GM19240 (cell line): Measurements from ENCODE around the gene RIIAD1.
A peak's percentile ranks its signal among the peaks of the same experiment; 100 is the strongest.
"Not testable (repeated sequence)": the region's sequence is repeated elsewhere in the genome, so short reads cannot be mapped to it uniquely, and the experiment has no call there.

ENCODE experiments used
- DNase-seq: peaks from one replicate; pipeline ENCODE4 v3.0.0; 2011; ENCODE audit warnings: low spot score; ENCODE audit not compliant: insufficient read length

Gene RIIAD1

DNA sequence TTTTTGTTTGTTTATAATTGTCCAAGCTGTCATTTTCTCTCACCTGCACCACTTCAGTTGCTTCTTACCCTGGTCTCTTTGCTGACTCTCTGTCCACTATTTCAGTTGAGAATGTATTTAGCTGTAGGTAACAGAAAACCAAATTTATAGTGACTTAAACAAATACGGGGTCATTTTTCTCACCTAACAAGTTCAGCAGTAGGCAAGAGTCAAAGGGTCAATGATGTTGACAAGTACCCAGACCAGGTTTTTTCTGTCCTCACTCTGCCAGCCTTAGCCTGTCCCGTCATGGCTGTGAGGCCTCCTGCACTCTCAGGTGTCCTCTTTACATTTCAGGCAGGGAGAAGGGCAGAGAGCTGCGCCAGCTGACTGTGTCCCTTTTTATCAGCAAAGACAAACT, 11.8 kb downstream of the RIIAD1 start:
- no peak for DNase-seq

DNA sequence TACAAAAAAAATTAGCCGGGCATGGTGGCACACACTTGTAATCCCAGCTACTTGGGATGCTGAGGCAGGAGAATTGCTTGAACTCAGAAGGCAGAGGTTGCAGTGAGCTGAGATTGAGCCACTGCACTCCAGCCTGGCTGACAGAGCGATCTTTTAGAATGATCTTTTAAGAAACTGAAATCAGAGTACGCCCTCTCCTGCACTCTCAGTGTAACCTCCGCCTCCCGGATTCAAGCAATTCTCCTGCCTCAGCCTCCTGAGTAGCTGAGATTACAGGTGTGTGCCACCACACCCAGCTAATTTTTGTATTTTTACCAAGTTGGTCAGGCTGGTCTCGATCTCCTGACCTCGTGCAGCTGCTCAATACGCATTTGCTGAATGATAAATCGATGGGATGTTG, 12.7 kb downstream of the RIIAD1 start:
- DNase-seq, result not testable (repeated sequence)

DNA sequence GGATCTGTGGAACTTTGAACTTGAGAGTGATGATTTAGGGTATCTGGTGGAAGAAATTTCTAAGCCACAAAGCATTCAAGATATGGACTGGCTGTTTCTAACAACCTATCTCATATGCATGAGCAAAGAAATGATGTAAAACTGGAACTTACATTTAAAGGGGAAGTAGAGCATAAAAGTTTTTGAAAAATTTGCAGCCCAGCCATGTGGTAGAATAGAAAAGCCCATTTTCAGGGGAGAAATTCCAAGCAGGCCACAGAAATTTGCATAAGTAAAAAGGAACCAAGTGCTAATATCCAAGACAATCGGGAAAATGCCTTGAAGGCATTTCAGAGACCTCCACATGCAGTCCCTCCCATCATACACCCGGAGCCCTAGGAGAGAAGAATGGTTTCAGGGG, 15.7 kb downstream of the RIIAD1 start:
- no peak for DNase-seq

DNA sequence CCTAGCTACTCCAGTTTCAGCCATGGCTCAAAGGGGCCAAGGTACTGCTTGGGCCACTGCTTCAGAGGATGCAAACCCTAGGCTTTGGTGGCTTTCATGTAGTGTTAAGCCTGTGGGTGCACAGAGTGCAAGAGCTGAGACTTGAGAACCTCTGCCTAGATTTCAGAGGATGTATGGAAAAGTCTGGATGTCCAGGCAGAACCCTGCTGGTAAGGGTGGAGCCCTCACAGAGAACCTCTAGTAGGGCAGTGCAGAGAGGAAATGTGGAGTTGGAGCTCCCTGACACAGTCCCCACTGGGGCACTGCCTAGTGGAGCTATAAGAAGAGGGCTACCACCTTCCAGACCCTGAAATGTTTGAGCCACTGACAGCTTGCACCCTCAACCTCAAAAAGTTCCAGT, 16.2 kb downstream of the RIIAD1 start:
- no peak for DNase-seq

DNA sequence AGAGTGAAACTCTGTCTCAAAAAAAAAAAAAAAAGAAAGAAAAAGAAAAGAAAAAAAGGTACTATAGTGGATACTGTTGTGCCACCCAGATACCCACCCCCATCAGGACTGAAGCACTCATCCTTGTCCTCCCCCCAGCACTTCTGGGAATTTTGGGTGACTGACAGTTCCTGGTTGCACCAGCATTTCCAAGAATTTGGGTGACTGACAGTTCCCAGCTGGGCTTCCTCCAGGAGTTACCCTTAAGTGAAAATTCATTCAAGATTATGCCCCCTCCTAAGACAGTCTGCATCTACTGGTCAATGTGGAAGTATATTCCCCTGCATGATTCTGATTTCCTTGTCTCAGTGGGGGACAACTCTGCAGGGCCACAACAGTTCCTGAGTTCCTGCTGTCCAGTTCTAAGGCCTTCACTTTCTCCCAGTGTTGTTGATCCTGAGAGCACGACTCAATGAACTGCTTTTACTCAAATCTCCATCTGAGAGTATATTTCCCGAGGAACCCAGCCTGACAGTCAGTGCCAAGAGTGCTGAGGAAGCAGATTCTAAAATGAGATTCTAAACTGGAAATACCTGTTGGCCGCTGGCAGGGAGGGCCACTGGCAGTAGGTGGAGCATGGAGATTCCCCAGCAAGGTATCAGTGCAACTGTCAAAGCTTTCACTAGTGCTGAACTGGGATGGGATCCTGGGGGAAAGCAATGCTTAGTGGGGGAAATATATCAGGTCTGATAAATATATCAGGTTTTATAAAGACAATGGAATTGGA, 18.5 kb downstream of the RIIAD1 start:
- DNase-seq, result no peak

DNA sequence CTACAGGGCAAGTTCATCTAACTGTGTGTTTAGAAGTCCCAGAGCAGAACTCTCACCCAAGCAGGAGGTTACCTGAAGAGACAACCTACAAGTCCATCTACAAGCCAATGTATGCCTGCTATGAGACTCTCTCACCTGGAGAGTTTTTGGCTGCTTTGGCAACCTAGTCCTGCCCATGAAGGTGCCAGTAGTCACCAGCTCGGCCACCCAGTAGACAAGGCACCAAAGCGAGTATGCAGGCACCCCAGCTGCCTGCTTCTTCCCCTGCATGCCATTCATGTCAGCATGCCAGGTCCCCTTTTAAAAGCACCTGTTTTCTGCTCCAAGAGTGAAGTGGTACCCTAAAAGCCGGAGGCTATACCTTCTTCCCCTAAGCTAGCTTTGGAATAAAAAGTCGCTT, 20.2 kb downstream of the RIIAD1 start:
- DNase-seq, result no peak

DNA sequence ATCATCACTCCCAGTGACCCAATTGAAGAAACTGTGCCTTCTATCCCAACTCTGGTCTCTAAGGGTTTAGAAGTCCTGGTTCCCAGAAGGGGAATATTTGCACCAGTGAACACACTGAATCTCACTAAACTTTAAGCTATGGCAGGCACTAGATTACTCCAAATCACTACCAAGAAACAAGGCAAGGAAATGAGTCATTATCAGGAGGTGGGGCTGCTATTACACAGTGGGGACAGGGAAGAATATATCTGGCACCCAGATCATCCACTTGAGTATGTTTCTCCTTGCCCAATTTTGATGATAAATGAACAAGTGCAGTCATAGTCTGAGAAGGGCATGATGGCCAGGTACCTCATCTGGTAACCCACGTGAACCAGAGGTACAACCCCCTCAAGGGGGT, 35.0 kb downstream of the RIIAD1 start:
- DNase-seq, result no peak

DNA sequence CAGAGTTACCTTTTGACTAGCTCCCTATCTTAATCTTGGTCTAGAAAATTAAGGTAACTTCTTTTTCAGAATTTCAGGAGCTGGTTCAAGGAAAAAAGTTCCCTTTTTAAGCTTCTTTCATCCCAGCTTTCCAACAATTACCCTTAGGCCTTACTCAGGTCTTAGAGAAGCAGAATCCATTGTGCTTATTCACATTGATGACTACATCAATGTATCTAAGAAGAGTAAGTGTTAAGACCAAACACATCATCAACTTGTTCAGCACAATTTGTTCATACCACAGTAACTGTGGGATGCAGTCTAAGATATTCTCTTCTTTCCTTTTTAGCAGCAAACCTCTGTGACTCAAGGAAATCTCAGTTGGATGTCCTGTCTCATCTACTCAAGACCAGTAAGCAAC, 37.9 kb downstream of the RIIAD1 start:
- no peak for DNase-seq

DNA sequence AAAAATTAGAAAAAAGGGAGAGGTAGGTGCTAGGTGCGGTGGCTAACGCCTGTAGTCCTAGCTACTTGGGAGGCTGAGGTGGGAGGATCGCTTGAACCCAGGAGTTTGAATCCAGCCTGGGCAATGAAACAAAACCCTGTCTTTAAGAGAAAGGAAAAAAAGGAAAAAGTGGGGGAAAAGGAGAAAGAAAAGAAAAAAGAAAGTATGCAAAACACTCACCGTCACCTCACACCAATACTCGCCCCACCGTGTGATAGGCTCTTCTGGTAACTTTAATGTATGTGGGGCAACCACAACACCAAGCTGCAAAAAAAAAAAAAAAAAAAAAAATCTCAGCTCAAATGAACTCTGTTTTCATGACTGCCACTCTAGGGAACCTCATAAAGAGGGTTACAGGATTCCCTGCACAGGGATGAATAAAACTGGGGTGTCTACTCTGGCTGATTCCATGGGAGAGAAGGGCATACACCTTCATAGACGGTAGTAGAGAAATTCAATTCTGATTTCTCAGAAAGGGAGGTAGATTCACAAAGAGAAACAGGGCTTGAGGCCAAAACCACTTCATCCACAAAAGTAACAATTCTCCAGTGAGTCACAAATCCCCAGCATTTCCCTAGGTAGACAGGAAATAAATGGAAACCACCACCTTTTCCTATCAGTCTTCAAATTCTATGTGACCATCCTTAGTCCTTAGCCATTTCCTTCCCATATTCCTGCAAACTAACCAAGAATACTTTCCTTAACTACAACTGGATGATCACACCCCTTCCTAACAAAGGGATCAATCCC, 39.5 kb downstream of the RIIAD1 start:
- no peak for DNase-seq

DNA sequence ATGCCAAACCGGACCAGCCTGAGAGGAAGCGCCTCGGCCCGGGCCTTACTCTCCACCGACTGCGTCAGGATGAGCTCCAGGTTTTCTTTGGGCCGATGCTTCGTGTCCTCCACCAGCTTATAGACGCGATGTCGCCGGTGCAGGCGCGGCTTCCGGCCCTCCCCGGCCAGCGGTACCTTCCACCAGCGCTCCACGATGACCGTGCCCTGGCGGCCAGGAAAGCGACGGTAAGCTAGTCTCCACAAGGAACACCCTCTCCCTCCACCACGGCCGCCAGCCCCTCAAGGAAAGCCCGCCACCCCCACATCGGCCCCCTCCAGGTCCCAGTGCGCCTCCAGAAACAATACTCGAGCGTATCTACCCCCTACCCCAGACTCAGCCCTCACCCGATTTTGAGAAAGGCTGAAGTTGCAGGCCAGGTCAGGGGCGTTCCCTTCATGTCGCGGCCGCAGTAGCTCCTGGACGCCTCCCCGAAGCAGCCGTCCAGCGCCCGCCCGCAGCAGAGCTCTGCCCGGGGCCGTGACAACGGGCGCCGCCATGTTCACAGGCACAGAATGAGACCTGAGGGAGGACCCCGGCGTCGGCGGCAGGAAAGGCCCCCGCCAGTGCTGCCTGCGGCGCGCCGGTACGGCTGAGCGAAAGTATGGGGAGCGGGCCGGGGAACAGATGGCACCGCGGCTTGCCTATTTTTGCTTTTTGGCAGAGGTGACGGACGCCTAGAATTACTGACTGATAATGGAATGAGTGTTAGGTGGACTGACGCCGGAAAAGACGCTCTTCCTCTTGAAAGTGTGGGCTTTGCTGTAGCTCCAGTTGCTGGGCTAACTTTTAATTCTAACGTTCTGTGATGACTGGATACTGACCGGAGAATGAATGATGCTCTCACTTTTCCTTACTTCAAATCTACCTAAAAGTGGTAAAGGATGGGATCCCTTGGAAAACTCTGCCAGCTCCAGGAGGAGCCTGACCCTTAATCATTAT, 41.9 kb downstream of the RIIAD1 start, which contains the start of gene MRPL9:
Gene MRPL9 (minus strand): TSS at position 556 of the 981 bp plus-strand sequence. CDS start 17 bp downstream, at position 539.
- DNase-seq, result peak; percentile 94

DNA sequence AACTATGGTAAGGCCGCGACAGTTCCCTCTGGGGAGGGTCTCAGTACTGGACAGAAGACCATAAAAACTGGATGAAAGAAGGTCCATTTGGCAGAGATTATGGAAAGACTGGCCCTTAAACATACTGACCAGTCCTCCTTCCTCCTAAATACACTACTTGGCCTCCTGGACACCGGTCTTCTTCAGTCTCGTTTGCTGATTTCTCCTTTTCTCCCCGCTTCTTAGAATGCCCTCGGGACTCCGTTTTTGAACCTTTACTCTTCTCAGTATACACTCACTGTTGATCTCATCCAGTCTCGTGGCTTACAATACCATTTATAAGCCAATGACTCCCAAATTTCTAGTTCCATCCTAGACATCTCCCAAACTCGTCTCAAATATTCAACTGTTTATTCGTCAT, 42.7 kb downstream of the RIIAD1 start:
- no peak for DNase-seq

DNA sequence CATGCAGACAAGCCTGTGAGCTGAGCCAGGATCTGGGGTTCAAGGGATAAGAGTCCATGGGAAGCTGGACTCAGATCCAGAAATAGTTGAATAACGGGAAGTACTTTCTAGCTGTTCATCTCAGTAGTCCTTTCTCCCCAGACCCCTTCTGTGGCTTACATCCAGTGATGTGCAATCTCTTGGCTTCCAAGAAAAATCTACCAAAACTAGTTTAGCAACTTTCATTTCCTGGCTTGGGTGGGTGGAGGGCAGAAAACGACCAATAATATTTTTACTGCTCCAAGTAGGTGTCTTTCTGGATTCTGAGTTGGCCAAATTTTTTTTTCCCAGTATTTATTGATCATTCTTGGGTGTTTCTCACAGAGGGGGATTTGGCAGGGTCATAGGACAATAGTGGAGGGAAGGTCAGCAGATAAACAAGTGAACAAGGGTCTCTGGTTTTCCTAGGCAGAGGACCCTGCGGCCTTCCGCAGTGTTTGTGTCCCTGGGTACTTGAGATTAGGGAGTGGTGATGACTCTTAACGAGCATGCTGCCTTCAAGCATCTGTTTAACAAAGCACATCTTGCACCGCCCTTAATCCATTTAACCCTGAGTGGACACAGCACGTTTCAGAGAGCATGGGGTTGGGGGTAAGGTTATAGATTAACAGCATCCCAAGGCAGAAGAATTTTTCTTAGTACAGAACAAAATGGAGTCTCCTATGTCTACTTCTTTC, 47.2 kb downstream of the RIIAD1 start:
- not testable (repeated sequence) for DNase-seq

DNA sequence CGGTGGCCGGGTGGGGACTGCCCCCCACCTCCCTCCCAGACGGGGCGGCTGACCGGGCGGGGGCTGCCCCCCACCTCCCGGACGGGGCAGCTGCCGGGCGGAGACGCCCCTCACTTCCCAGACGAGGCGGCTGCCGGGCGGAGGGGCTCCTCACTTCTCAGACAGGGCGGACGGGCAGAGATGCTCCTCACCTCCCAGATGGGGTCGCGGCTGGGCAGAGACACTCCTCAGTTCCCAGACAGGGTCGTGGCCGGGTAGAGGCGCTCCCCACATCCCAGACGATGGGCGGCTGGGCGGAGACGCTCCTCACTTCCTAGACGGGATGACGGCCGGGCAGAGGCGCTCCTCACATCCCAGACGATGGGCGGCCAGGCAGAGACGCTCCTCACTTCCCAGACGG, 47.9 kb downstream of the RIIAD1 start:
- DNase-seq, result not testable (repeated sequence)

DNA sequence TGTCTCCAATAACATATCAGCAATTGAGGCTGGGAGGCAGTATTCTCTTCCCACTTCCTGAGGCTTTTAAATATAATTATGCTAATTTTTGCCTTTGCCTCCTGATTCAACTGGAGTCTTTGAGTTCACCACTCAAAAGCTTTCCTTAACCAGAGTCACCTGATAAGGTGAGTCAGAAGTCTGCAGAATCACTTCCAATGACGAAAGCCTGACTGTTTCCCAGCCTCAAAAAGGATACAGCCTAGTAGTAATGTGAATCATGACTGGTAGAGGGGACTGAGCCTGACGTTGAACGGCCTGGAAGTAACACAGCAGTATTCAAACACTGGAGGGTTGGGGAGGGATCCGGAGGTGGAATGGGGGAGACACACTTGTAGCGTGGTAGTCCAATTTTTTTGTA, 52.4 kb downstream of the RIIAD1 start:
- no peak for DNase-seq

DNA sequence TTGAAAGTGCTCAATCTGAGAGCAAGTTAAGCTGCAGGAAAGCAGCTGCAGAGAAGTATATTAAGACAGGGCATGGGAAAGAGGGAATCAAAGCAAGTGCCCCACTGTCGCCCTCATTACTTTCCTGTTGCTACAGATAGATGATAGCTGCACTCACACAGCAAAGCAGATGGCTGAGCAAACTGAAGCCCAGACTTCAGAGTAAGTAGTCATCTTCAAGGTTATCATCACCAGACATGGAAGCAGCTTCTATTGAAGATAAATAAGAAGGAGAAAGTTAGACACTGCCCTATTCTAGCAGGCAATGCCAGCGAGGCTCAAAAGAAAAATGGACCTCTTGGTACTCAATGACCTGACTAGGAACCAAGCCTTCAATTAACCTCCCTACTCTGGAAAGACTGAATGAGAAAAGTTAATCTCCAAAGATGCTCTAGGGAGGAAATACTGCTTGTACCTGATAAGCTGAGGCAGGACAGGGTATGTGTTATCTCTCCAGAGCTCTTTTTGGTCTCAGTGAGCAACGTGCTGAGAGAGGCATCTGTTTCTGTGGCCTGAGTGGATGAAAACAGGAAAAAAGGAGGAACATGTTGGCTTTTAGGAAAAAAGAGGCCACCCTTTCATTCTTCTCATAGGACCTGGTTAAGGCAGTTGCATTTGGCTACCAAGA, 53.1 kb downstream of the RIIAD1 start:
- no peak for DNase-seq

DNA sequence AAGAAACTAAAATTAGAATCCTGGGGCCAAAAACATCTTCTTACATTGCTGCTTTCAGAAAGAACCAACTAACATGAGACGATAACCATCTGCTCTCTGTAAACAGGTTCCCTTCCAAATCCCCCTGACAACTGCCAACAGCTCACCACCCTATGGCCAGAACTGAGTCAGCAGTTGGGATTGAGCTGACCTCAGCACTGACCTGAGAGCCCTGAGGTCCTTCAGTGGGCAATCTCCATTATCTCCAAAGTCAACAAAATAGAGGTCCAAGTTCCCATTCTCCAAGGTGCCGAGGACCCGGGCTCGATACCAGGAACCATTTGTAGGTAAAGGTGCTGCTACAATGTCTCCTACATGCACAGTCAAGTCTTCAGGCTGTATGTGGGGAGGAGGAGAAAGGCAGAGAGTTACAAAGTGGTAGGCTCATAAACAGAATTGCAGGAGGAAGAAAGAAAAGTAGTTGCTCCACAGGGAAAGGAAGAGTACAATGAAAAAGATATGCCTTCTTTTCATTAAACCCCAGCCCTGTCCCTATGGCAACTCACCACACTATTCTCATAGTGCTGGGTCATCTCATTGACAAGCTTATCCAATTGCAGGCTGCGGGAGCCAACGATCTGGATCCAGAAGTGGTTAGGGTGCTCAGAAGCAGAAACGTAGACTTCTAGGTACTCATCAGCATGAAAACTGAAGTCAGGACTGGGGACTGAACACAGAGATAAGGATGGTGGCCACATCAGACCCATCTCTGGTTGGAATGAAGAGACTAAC, 54.8 kb downstream of the RIIAD1 start:
- no peak for DNase-seq

DNA sequence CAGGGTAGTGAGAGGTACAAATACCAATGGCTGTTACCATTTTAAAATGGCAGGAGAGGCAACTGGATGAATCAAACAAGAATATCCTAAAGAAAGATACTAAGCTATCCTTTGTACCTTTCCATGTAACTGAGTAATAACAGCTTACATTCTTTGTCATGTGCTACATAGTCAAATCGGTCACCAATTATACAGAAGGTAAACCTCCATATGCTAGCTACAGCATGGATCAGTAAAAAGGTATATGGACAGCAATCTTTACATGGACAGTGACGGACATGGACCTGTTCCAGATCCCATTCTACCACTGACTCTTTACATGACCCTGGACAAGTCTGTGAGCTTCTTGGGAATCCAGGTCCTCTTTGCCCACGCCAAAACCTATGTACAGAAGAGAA, 55.3 kb downstream of the RIIAD1 start:
- no peak for DNase-seq

DNA sequence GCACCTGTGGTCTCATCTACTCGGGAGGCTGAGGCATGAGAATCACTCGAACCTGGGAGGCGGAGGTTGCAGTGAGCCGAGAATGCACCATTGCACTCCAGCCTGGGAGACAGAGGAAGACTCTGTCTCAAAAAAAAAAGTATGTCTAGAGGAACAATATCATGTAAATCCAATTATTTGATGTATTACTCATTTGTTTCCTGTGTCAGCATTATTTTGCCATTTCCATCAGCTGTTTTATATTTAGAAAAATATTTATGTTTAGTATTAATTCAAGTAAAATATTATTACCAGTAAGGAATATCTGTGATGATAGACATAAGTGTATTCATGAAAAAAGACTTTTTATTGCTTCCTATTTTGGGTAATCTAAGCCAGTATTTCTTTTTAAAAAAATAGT, 56.0 kb downstream of the RIIAD1 start:
- DNase-seq, result no peak
